Liver (tissue), 9 donors: ENCODE measurements around the gene CDC42BPG. TPM values are rescaled to one million over a fixed set of nuclear protein-coding genes. Genes with fewer than 3 reads are reported as not detected.

ENCODE experiments used
- DNase-seq: peaks from one replicate; pipeline ENCODE4 v3.0.0-alpha.2; 2017; ENCODE audit warnings: low spot score
- H3K27ac ChIP-seq, 2 donors: one replicate each; pipeline ENCODE4 v1.7.0; 2013; ENCODE audit warnings: inconsistent platforms in 2 of 2, low read length in 2 of 2, control low read depth in 1 of 2, low read depth in 1 of 2, mild to moderate bottlenecking in 1 of 2
- H3K27me3 ChIP-seq, 4 donors: one replicate each; pipeline versions ENCODE4 v1.6.1 to v1.7.0; 2013; ENCODE audit warnings: low read length in 3 of 4, inconsistent platforms in 1 of 4, mild to moderate bottlenecking in 1 of 4, moderate library complexity in 1 of 4; ENCODE audit not compliant: control insufficient read depth in 4 of 4, insufficient read depth in 4 of 4
- H3K36me3 ChIP-seq, 4 donors: one replicate each; pipeline versions ENCODE4 v1.6.1 to v1.7.0; 2013; ENCODE audit warnings: low read length in 3 of 4, mild to moderate bottlenecking in 3 of 4, low read depth in 1 of 4, moderate library complexity in 1 of 4; ENCODE audit not compliant: control insufficient read depth in 4 of 4, insufficient read depth in 3 of 4
- H3K4me1 ChIP-seq, 4 donors: one replicate each; pipeline versions ENCODE4 v1.6.1 to v1.7.0; 2013; ENCODE audit warnings: low read length in 3 of 4, mild to moderate bottlenecking in 3 of 4, moderate library complexity in 1 of 4; ENCODE audit not compliant: control insufficient read depth in 4 of 4, insufficient read depth in 4 of 4
- H3K4me3 ChIP-seq, 3 donors: one replicate each; pipeline versions ENCODE4 v1.6.1 to v1.7.0; 2013; ENCODE audit warnings: low read length in 3 of 3, control low read depth in 1 of 3, low read depth in 1 of 3, mild to moderate bottlenecking in 1 of 3
- H3K9ac ChIP-seq, 2 donors: one replicate each; pipeline ENCODE4 v1.7.0; 2013; ENCODE audit warnings: low read length in 2 of 2, mild to moderate bottlenecking in 2 of 2, moderate library complexity in 2 of 2, control low read depth in 1 of 2, low read depth in 1 of 2
- H3K9me3 ChIP-seq, 4 donors: one replicate each; pipeline versions ENCODE4 v1.6.1 to v1.7.0; 2013; ENCODE audit warnings: low read length in 3 of 4; ENCODE audit not compliant: control insufficient read depth in 4 of 4
- CTCF ChIP-seq: fragments of 150-350 bp; IDR thresholded peaks from 2 replicates; pipeline ENCODE4 v1.5.1; 2017; ENCODE audit warnings: improper control_type of control experiment, low read depth, low read length; ENCODE audit not compliant: missing input control
- FOXA2 ChIP-seq: IDR thresholded peaks from 2 replicates; pipeline ENCODE4 v1.6.1; 2016; ENCODE audit warnings: antibody characterized with exemption
- GABPA ChIP-seq, 2 donors: IDR thresholded peaks in 1 of 2; conservative IDR thresholded peaks in 1 of 2; 2 replicates each; pipeline ENCODE4 v1.6.1; 2016; ENCODE audit warnings: antibody characterized with exemption in 2 of 2, mild to moderate bottlenecking in 1 of 2, moderate library complexity in 1 of 2
- HNF4A ChIP-seq, 2 donors: conservative IDR thresholded peaks; 2 replicates each; pipeline ENCODE4 v1.6.1; 2016; ENCODE audit warnings: antibody characterized with exemption in 2 of 2, mild to moderate bottlenecking in 2 of 2
- MAX ChIP-seq: IDR thresholded peaks from 2 replicates; pipeline ENCODE4 v1.6.1; 2016; ENCODE audit warnings: antibody characterized with exemption
- NR2F2 ChIP-seq: IDR thresholded peaks from 2 replicates; pipeline ENCODE4 v1.6.1; 2016; ENCODE audit warnings: antibody characterized with exemption
- RAD21 ChIP-seq, 2 donors: IDR thresholded peaks; 2 replicates each; pipeline ENCODE4 v1.6.1; 2016; ENCODE audit warnings: antibody characterized with exemption in 2 of 2, mild to moderate bottlenecking in 2 of 2
- REST ChIP-seq: IDR thresholded peaks from 2 replicates; pipeline ENCODE4 v1.6.1; 2016; ENCODE audit warnings: antibody characterized with exemption, mild to moderate bottlenecking
- RXRA ChIP-seq, 2 donors: IDR thresholded peaks; 2 replicates each; pipeline ENCODE4 v1.6.1; 2017 to 2018; ENCODE audit warnings: antibody characterized with exemption in 2 of 2, mild to moderate bottlenecking in 1 of 2
- SP1 ChIP-seq: IDR thresholded peaks from 2 replicates; pipeline ENCODE4 v1.6.1; 2018; ENCODE audit warnings: antibody characterized with exemption, mild to moderate bottlenecking
- TAF1 ChIP-seq: conservative IDR thresholded peaks from 2 replicates; pipeline ENCODE4 v1.6.1; 2016; ENCODE audit warnings: antibody characterized with exemption, mild to moderate bottlenecking
- YY1 ChIP-seq: IDR thresholded peaks from 2 replicates; pipeline ENCODE4 v1.6.1; 2016; ENCODE audit warnings: antibody characterized with exemption, mild to moderate bottlenecking
- ZBTB33 ChIP-seq: IDR thresholded peaks from 2 replicates; pipeline ENCODE4 v1.6.1; 2016; ENCODE audit warnings: antibody characterized with exemption
- WGBS: extraction: QIAGEN DNeasy Blood & Tissue Kit; methylation state at CpG from one replicate; pipeline ENCODE4 v1.1.7; 2013; 5-methylcytosine and 5-hydroxymethylcytosine counted together
- polyA plus RNA-seq, 2 donors: library from polyadenylated mRNA; stranded (reverse) in 1 of 2; unstranded in 1 of 2; fragments of 200-250 nt in 1 of 2; fragments of >200 nt in 1 of 2; fragmentation: Nextera tagmentation in 1 of 2; extraction: Ambion mirVana in 1 of 2; gene quantifications; one replicate each; pipeline versions ENCODE4 v1.2.1 to v1.2.3, GENCODE V29; 2013 to 2015
- total RNA-seq, 2 donors: library from RNA; depleted of rRNA; stranded (reverse); fragments of >200 nt; gene quantifications; one replicate each; pipeline ENCODE4 v1.2.3, GENCODE V29; 2014
- donor health status: healthy.
- donor health status: healthy.
- donor health status: healthy.
- donor health status: healthy.
- donor health status: healthy.

Gene CDC42BPG
- total and polyA plus RNA-seq, 4 donors = 0.18 to 1.2 (median 0.58) TPM

GRCh38 chr11:64800303-64801157, 43.9 kb downstream of the CDC42BPG start:
- H3K9me3 ChIP-seq = no peaks in the 10 kb centered on the region
- 85% methylated on average over 26 of the region's 26 CpGs for WGBS
- H3K4me3 ChIP-seq = no peak overlapping the region
- TF ChIP-seq MAX (no peak), RXRA (IDR thresholded peaks at IDR 0.05) (no peak), RAD21 (IDR thresholded peaks at IDR 0.05) (no peak), ZBTB33 (no peak)
- no peaks in the 10 kb centered on the region for H3K27me3 ChIP-seq
- peaks cover 3 to 14% (median 8%) of the 10 kb centered on the region in 4 donors for H3K36me3 ChIP-seq
- no peak overlapping the region for H3K9ac ChIP-seq
- H3K4me1 ChIP-seq = peaks cover 3 to 18% (median 10%) of the 10 kb centered on the region in 4 donors
- no peak overlapping the region for H3K27ac ChIP-seq
- no peak for DNase-seq

- no peak overlapping the region for H3K27ac ChIP-seq
- 85% methylated on average over 14 of the region's 14 CpGs for WGBS
- H3K27me3 ChIP-seq = no peaks in the 10 kb centered on the region
- no peaks in the 10 kb centered on the region for H3K9me3 ChIP-seq
- no peak for DNase-seq
- no peak overlapping the region for H3K4me3 ChIP-seq
- H3K36me3 ChIP-seq = peaks cover under 1 to 7% (median 4%) of the 10 kb centered on the region in 4 donors
- TF ChIP-seq RXRA (IDR thresholded peaks at IDR 0.05) (peak in 1 of 2 donors; percentile 16), TAF1 (no peak)
- H3K9ac ChIP-seq = no peak overlapping the region
- H3K4me1 ChIP-seq = peaks cover 3 to 18% (median 10%) of the 10 kb centered on the region in 4 donors
Observed at GRCh38 chr11:64799623-64800302, 44.7 kb downstream of the CDC42BPG start.

- H3K36me3 ChIP-seq = peaks cover 0 to 6% (median 2%) of the 10 kb centered on the region in 4 donors
- TF ChIP-seq SP1 (no peak), NR2F2 (no peak), YY1 (no peak), HNF4A (conservative IDR thresholded peaks at IDR 0.05) (no peak), REST (no peak), FOXA2 (no peak), ZBTB33 (no peak), GABPA (IDR thresholded peaks at IDR 0.05 in 1 of 2, conservative IDR thresholded peaks at IDR 0.05 in 1 of 2) (no peak), TAF1 (no peak), CTCF (no peak)
- WGBS = 91% methylated on average over 7 of the region's 7 CpGs
- DNase-seq = no peak
- no peak overlapping the region for H3K27ac ChIP-seq
- no peak overlapping the region for H3K4me3 ChIP-seq
- H3K9ac ChIP-seq = no peak overlapping the region
- H3K27me3 ChIP-seq = no peaks in the 10 kb centered on the region
- H3K4me1 ChIP-seq = peaks cover 3 to 16% (median 10%) of the 10 kb centered on the region in 4 donors
- H3K9me3 ChIP-seq = no peaks in the 10 kb centered on the region
Observed at GRCh38 chr11:64799256-64799622, 45.2 kb downstream of the CDC42BPG start.
